HepG2 (cell line): ENCODE data around the gene DNAJB11. TPM values are rescaled to one million over a fixed set of nuclear protein-coding genes. Genes with fewer than 3 reads are reported as not detected.

Experiments used
- ARNT2 ChIP-seq: sonication (generic); formaldehyde crosslinking; IDR thresholded peaks from 2 replicates; pipeline ENCODE4 v1.8.0; 2022; ENCODE audit warnings: mild to moderate bottlenecking, low read depth, missing genetic modification reagents, moderate library complexity
- ATF7-NPFF ChIP-seq: sonication (generic); formaldehyde crosslinking; IDR thresholded peaks from 2 replicates; pipeline ENCODE4 v1.8.1; 2023; ENCODE audit warnings: mild to moderate bottlenecking, low read depth, missing genetic modification reagents, moderate library complexity
- ATM ChIP-seq: fragments of 450-650 bp; IDR thresholded peaks from 2 replicates; pipeline ENCODE4 v1.7.1; 2017; ENCODE audit warnings: mild to moderate bottlenecking, borderline replicate concordance
- BCL3 ChIP-seq: sonication (generic); formaldehyde crosslinking; IDR thresholded peaks from 2 replicates; pipeline ENCODE4 v1.5.1; 2020; ENCODE audit warnings: mild to moderate bottlenecking, missing genetic modification reagents, moderate library complexity
- CCAR2 ChIP-seq: fragments of 200-400 bp; formaldehyde crosslinking; optimal IDR thresholded peaks from 2 replicates; pipeline ENCODE3; 2018; ENCODE audit warnings: low read depth, mild to moderate bottlenecking, low read length, moderate library complexity
- EED ChIP-seq: sonication (generic); formaldehyde crosslinking; IDR thresholded peaks from 2 replicates; pipeline ENCODE4 v1.5.0; 2020; ENCODE audit warnings: mild to moderate bottlenecking, missing genetic modification reagents
- ETV5 ChIP-seq: IDR thresholded peaks from 2 replicates; pipeline ENCODE4 v1.6.1; 2018; ENCODE audit warnings: missing biosample characterization, missing genetic modification reagents, inconsistent platforms, borderline replicate concordance
- HDAC1 ChIP-seq: sonication (generic); formaldehyde crosslinking; IDR thresholded peaks from 2 replicates; pipeline ENCODE4 v1.5.1; 2020; ENCODE audit warnings: mild to moderate bottlenecking, missing genetic modification reagents
- HMG20B ChIP-seq: conservative IDR thresholded peaks from 2 replicates; pipeline ENCODE4 v1.6.1; 2016; ENCODE audit warnings: missing genetic modification reagents, missing compliant biosample characterization
- JARID2 ChIP-seq: sonication (generic); formaldehyde crosslinking; IDR thresholded peaks from 2 replicates; pipeline ENCODE4 v1.8.1; 2023; ENCODE audit warnings: missing genetic modification reagents, inconsistent platforms; ENCODE audit not compliant: insufficient replicate concordance
- MNT ChIP-seq: fragments of 450-650 bp; IDR thresholded peaks from 2 replicates; pipeline ENCODE4 v1.6.1; 2016
- PHF20 ChIP-seq: sonication (generic); formaldehyde crosslinking; IDR thresholded peaks from 2 replicates; pipeline ENCODE4 v1.5.0; 2020; ENCODE audit warnings: mild to moderate bottlenecking, missing genetic modification reagents
- RARG ChIP-seq: sonication (generic); formaldehyde crosslinking; IDR thresholded peaks from 2 replicates; pipeline ENCODE4 v1.4.0; 2020; ENCODE audit warnings: low read depth, mild to moderate bottlenecking, missing genetic modification reagents
- TAF1 ChIP-seq: sonication (generic); formaldehyde crosslinking; IDR thresholded peaks from 2 replicates; pipeline ENCODE4 v1.4.0; 2020; ENCODE audit warnings: missing genetic modification reagents
- TP53 ChIP-seq: sonication (generic); formaldehyde crosslinking; conservative IDR thresholded peaks from 2 replicates; pipeline ENCODE4 v1.4.0; 2020; ENCODE audit warnings: missing genetic modification reagents
- XBP1 ChIP-seq: sonication (generic); formaldehyde crosslinking; IDR thresholded peaks from 2 replicates; pipeline ENCODE4 v1.5.0; 2020; ENCODE audit warnings: missing genetic modification reagents
- ZBTB3 ChIP-seq: sonication (generic); formaldehyde crosslinking; IDR thresholded peaks from 2 replicates; pipeline ENCODE4 v1.4.0; 2020; ENCODE audit warnings: low read depth, mild to moderate bottlenecking, moderate library complexity, missing genetic modification reagents, borderline replicate concordance
- ZNF20 ChIP-seq: sonication (generic); formaldehyde crosslinking; IDR thresholded peaks from 2 replicates; pipeline ENCODE4 v1.4.0; 2020; ENCODE audit warnings: mild to moderate bottlenecking, moderate library complexity, missing genetic modification reagents
- ZNF616 ChIP-seq: sonication (generic); formaldehyde crosslinking; IDR thresholded peaks from 2 replicates; pipeline ENCODE4 v1.5.0; 2020; ENCODE audit warnings: low read depth, mild to moderate bottlenecking, missing genetic modification reagents
- ZNF7 ChIP-seq: IDR thresholded peaks from 2 replicates; pipeline ENCODE4 v1.6.1; 2016; ENCODE audit warnings: missing biosample characterization, missing genetic modification reagents
- polyA plus RNA-seq, 8 experiments: library from polyadenylated mRNA; depleted of rRNA in 3 of 8; stranded (reverse) in 7 of 8; unstranded in 1 of 8; fragments of >200 nt; fragmentation: Illumina TruSeq in 4 of 8; extraction: Trizol in 4 of 8; gene quantifications; 2 replicates each; pipeline versions ENCODE4 v1.2.1 to v1.2.3, GENCODE V29; 2011 to 2016; ENCODE audit warnings: low read depth in 4 of 8, missing spikeins in 1 of 8, mixed read lengths in 1 of 8; ENCODE audit not compliant: insufficient read depth in 1 of 8
- total RNA-seq, 5 experiments: library from RNA; depleted of rRNA; stranded (reverse); fragments of >200 nt; fragmentation: Illumina TruSeq; extraction: Trizol; gene quantifications; 2 replicates each; pipeline ENCODE4 v1.2.3, GENCODE V29; 2016; ENCODE audit warnings: low read depth in 1 of 5
- TF ChIP-seq, protein P1 (sequence below): IDR thresholded peaks from 2 replicates; pipeline ENCODE4 v1.6.1; 2016; ENCODE audit warnings: missing compliant biosample characterization, missing genetic modification reagents, borderline replicate concordance
- TF ChIP-seq, protein P2 (sequence below): sonication (generic); formaldehyde crosslinking; IDR thresholded peaks from 2 replicates; pipeline ENCODE4 v1.5.1; 2020; ENCODE audit warnings: mild to moderate bottlenecking, missing genetic modification reagents

DNAJB11 gene
- total and polyA plus RNA-seq, 2 of the 13 experiments (the other 11 are each of a cell fraction or from before 2014, with no cell fraction given): 41.0 to 132 TPM

- TF ChIP-seq ATF7-NPFF (CRISPR knock-in tag) (no peak), ETV5 (0 out of 2 replicates have a peak, but pooled peaks have one; percentile 25), TAF1 (CRISPR knock-in tag) (no peak; the same call in 1 of the 2 replicates), RARG (CRISPR knock-in tag) (no peak), HDAC1 (CRISPR knock-in tag) (no peak; the same call in 1 of the 2 replicates), BCL3 (CRISPR knock-in tag) (no peak), ZBTB3 (CRISPR knock-in tag) (no peak), HMG20B (CRISPR knock-in tag) (0 out of 2 replicates have a peak, but pooled peaks have one; percentile 36), ZNF20 (CRISPR knock-in tag) (no peak), XBP1 (CRISPR knock-in tag) (no peak), ZNF7 (CRISPR knock-in tag) (no peak), MNT (peak; percentile 68), JARID2 (CRISPR knock-in tag) (no peak), ZNF616 (CRISPR knock-in tag) (no peak), CCAR2 (no peak), ARNT2 (CRISPR knock-in tag) (no peak), EED (no peak), PHF20 (CRISPR knock-in tag) (no peak), TP53 (CRISPR knock-in tag) (no peak), ATM (no peak)
- TF ChIP-seq, protein P1, sequence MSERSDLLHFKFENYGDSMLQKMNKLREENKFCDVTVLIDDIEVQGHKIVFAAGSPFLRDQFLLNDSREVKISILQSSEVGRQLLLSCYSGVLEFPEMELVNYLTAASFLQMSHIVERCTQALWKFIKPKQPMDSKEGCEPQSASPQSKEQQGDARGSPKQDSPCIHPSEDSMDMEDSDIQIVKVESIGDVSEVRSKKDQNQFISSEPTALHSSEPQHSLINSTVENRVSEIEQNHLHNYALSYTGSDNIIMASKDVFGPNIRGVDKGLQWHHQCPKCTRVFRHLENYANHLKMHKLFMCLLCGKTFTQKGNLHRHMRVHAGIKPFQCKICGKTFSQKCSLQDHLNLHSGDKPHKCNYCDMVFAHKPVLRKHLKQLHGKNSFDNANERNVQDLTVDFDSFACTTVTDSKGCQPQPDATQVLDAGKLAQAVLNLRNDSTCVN (CRISPR knock-in tag): 0 out of 2 replicates have a peak, but pooled peaks have one; percentile 6
- TF ChIP-seq, protein P2, sequence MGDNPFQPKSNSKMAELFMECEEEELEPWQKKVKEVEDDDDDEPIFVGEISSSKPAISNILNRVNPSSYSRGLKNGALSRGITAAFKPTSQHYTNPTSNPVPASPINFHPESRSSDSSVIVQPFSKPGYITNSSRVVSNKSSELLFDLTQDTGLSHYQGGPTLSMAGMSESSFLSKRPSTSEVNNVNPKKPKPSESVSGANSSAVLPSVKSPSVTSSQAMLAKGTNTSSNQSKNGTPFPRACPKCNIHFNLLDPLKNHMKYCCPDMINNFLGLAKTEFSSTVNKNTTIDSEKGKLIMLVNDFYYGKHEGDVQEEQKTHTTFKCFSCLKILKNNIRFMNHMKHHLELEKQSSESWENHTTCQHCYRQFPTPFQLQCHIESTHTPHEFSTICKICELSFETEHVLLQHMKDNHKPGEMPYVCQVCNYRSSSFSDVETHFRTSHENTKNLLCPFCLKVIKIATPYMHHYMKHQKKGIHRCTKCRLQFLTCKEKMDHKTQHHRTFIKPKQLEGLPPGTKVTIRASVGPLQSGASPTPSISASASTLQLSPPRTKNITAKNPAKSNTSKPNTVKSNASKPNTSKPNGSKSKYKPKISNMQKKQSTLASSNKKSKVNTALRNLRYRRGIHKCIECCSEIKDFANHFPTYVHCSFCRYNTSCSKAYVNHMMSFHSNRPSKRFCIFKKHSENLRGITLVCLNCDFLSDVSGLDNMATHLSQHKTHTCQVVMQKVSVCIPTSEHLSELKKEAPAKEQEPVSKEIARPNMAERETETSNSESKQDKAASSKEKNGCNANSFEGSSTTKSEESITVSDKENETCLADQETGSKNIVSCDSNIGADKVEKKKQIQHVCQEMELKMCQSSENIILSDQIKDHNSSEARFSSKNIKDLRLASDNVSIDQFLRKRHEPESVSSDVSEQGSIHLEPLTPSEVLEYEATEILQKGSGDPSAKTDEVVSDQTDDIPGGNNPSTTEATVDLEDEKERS (CRISPR knock-in tag): 0 out of 2 replicates have a peak, but pooled peaks have one; percentile 26
These were observed 27.7 kb downstream of the DNAJB11 start (continued) for GRCh38 chr3:186598108-186598784.
